Uterus (tissue), 4 donors: ENCODE results near the gene EVI5L. TPM values are rescaled to one million over a fixed set of nuclear protein-coding genes. Genes with fewer than 3 reads are reported as not detected.

Source experiments
- DNase-seq, 2 donors: peaks; one replicate each; pipeline ENCODE4 v3.0.0-alpha.2; 2019 to 2020
- H3K27ac ChIP-seq, 2 donors: fragments of 200-600 bp; sonication (generic); 1 replicate in 1 of 2; 2 replicates in 1 of 2; pipeline ENCODE4 v1.5.1; 2016 to 2018
- H3K27me3 ChIP-seq, 2 donors: fragments of 200-600 bp; sonication (generic); one replicate each; pipeline ENCODE4 v1.5.1; 2018 to 2019; ENCODE audit warnings: control low read depth in 1 of 2
- H3K36me3 ChIP-seq, 2 donors: fragments of 200-600 bp; sonication (generic); one replicate each; pipeline ENCODE4 v1.5.1; 2019; ENCODE audit warnings: control low read depth in 1 of 2
- H3K4me1 ChIP-seq, 2 donors: fragments of 200-600 bp; sonication (generic); one replicate each; pipeline ENCODE4 v1.5.1; 2018 to 2019; ENCODE audit warnings: control low read depth in 1 of 2
- H3K4me3 ChIP-seq, 2 donors: fragments of 200-600 bp; sonication (generic); 1 replicate in 1 of 2; 2 replicates in 1 of 2; pipeline ENCODE4 v1.5.1; 2018 to 2019; ENCODE audit warnings: mild to moderate bottlenecking in 1 of 2
- H3K9me3 ChIP-seq, 2 donors: fragments of 200-600 bp; sonication (generic); one replicate each; pipeline ENCODE4 v1.5.1; 2019; ENCODE audit warnings: control low read depth in 1 of 2
- POLR2A ChIP-seq, 2 donors: fragments of 450-650 bp; IDR thresholded peaks; one replicate each; pipeline ENCODE4 v1.6.1; 2016; ENCODE audit warnings: antibody characterized with exemption in 2 of 2, mild to moderate bottlenecking in 1 of 2, moderate library complexity in 1 of 2
- intact Hi-C: fragments of 100-400 bp; cut with DNase I; formaldehyde crosslinking; loops from one replicate; pipeline ENCODE4 v1.15.1; 2023; ENCODE audit warnings: low total_unique reads
- total RNA-seq, 4 donors: library from RNA; depleted of rRNA in 3 of 4; stranded (reverse); fragments of >200 nt in 3 of 4; gene quantifications; one replicate each; pipeline versions ENCODE4 v1.1.0 to v1.2.4, GENCODE V29; 2014 to 2023
- TF ChIP-seq, protein P1 (sequence below), 4 experiments: fragments of 200-600 bp in 2 of 4; fragments of 450-650 bp in 2 of 4; sonication (generic) in 2 of 4; IDR thresholded peaks; one replicate each; pipeline ENCODE4 v1.5.1; 2016 to 2019; ENCODE audit warnings: antibody characterized with exemption in 4 of 4, mild to moderate bottlenecking in 2 of 4, moderate library complexity in 1 of 4
- donor health status: DM: yes; HTN: yes; CAD: no.

EVI5L gene
- total RNA-seq, 4 donors from 2014 or later, result 9.1 to 14.9 (median 12.4) TPM

DNA sequence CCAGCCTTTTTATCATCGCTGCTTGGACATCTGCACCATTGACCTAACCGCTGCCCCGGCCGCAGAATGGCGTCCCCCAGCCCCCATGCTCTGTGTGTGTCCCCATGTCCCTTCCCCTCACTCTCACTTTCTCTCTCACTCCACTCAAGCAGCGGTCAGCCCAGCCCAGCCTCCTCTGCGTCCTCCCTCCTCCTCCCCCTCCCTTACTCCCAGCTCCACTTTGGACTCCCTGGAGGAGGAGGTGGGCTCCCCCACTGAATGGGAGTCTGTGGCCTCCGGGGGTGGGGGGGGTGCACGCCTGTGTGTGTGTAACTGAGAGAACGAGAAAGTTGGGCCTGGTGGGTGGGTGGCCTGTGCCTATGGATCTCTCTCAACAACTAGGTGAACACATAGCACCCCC is 75.8 kb downstream of the EVI5L start:
- Histone ChIP-seq H3K9me3 (no peaks in the 10 kb centered on the region), H3K4me1 (peaks cover 10 to 14% of the 10 kb centered on the region in 2 donors), H3K4me3 (no peak overlapping the region), H3K36me3 (no peaks in the 10 kb centered on the region), H3K27ac (no peak overlapping the region), H3K27me3 (no peaks in the 10 kb centered on the region)
- TF ChIP-seq, protein P1, sequence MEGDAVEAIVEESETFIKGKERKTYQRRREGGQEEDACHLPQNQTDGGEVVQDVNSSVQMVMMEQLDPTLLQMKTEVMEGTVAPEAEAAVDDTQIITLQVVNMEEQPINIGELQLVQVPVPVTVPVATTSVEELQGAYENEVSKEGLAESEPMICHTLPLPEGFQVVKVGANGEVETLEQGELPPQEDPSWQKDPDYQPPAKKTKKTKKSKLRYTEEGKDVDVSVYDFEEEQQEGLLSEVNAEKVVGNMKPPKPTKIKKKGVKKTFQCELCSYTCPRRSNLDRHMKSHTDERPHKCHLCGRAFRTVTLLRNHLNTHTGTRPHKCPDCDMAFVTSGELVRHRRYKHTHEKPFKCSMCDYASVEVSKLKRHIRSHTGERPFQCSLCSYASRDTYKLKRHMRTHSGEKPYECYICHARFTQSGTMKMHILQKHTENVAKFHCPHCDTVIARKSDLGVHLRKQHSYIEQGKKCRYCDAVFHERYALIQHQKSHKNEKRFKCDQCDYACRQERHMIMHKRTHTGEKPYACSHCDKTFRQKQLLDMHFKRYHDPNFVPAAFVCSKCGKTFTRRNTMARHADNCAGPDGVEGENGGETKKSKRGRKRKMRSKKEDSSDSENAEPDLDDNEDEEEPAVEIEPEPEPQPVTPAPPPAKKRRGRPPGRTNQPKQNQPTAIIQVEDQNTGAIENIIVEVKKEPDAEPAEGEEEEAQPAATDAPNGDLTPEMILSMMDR (IDR thresholded peaks at IDR 0.05), result no peak
- no peak for TF ChIP-seq POLR2A (IDR thresholded peaks at IDR 0.05)
- intact Hi-C loops, result no loop called here
- no peak for DNase-seq

DNA sequence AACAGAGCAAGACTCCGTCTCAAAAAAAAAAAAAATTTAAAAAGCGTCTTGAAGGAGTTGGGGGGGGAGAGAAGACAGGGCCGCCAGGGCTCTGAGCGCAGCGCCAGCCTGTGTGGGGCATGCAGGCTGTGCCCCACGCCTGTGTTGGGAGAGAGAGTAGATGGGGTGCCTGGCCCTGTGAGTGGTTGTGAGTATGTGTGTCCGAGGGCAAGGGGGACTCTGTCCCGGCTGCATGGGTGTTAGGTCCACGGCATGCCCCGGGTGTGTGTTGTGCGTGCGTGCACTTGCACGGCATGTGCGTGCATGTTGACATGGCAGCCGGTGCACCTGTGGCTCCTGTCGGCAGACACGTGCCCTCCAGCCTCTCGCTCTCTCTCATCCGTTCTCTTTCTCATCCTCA is 77.1 kb downstream of the EVI5L start:
- DNase-seq, result no peak
- H3K4me1 ChIP-seq, result peaks cover 10 to 14% of the 10 kb centered on the region in 2 donors
- no peaks in the 10 kb centered on the region for H3K36me3 ChIP-seq

DNA sequence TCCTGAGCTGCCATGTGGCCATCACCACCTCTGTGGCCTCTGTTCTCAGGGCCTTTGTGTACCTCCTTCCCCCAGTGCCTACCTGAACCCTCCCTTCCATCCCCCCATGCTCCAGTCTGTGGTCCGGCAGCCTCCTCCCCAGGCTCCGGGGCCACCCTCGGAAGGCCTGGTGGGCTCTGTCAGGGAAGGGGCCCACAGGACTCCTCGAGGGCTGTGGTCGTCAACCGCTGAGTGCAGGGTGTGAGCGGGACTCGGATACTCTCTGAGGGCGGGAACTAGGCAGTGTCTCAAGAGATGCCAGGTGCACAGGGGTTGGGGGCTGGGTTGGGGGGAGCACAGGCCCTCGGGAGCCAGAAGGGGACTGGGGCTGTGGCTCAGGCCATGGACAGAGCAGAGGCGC is 77.5 kb downstream of the EVI5L start:
- H3K4me3 ChIP-seq, result no peak overlapping the region
- no peak overlapping the region for H3K27ac ChIP-seq
- DNase-seq, result no peak
- no peak for TF ChIP-seq POLR2A (IDR thresholded peaks at IDR 0.05)
- TF ChIP-seq, protein P1 (IDR thresholded peaks at IDR 0.05), result no peak
- no peaks in the 10 kb centered on the region for H3K9me3 ChIP-seq
- no peaks in the 10 kb centered on the region for H3K27me3 ChIP-seq
- intact Hi-C loops, result no loop called here
- no peaks in the 10 kb centered on the region for H3K36me3 ChIP-seq
- H3K4me1 ChIP-seq, result peaks cover 10 to 14% of the 10 kb centered on the region in 2 donors

More for the DNA sequence above, 77.1 kb downstream of the EVI5L start:
- H3K27ac ChIP-seq, result no peak overlapping the region
- H3K9me3 ChIP-seq, result no peaks in the 10 kb centered on the region
- intact Hi-C loops, result no loop called here
- H3K27me3 ChIP-seq, result no peaks in the 10 kb centered on the region
- TF ChIP-seq, protein P1 (IDR thresholded peaks at IDR 0.05), result no peak
- no peak for TF ChIP-seq POLR2A (IDR thresholded peaks at IDR 0.05)
- no peak overlapping the region for H3K4me3 ChIP-seq

DNA sequence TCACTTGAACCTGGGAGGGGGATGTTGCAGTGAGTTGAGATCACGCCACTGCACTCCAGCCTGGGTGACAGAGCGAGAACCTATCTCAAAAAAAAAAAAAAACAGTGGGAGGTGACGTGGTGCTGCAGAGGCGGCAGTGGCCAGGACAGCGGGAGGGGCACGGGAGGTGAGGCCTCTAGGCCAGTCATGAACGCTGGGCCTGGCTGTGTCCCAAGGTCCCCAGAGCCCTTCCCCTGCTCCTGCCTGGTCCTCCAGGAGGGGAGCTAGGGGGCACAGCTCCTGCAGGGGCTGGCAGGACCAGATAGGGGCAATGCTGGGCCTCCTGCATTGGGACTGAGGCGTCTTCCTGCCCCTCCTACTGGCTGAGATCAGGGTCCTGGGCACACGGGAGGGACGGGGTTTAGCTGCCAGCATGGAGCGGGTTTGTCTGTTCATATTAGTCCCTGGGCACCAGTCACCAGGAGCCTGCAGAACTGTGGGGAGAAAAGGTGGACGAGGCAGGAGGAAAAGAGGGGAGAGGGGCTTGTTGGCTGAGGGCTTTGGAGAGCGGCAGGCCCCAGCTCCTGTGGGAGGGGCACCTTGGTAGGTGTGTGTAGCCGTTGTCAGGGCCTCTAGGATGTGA is 78.2 kb downstream of the EVI5L start:
- Histone ChIP-seq H3K27ac (no peak overlapping the region), H3K9me3 (no peaks in the 10 kb centered on the region), H3K4me1 (peaks cover 10% of the 10 kb centered on the region in 2 donors), H3K36me3 (no peaks in the 10 kb centered on the region), H3K27me3 (no peaks in the 10 kb centered on the region), H3K4me3 (no peak overlapping the region)
- TF ChIP-seq POLR2A (IDR thresholded peaks at IDR 0.05), result no peak
- TF ChIP-seq, protein P1 (IDR thresholded peaks at IDR 0.05), result no peak
- intact Hi-C loops, result no loop called here
- no peak for DNase-seq

DNA sequence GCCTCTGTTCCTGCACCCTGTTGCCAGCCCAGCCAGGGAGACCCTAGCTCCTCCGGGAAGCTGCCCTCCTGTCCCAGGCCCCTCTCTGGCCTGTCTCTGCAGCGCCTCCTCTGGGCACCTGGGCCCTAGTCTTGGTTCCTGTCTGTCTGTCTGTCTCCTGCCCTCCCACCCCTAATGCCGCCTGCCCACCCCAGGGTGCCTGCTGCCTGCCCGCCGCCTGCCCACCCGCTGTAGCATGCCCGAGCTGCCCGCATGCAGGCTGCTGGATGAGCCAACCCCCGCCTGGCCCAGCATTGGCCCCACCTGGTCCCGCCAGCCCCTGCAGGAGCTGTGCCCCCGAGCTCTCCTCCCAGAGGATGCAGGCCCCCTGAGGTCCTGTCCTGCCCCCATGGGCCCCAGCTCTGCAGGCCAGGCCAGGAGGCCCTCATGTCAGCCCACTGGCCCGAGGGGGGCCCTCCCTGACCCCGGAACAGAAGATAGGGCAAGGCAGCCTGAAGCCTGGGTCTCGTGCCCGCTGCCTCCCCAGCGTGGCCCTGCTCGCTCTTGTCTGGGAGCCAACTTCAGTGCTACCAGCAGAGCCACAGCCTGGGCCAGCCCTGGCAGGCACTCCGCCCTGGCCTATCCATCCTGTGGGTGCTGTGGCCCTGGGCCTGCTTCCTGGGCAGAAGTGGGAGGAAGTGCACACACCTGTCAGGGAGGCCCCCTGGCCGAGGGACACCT is 78.9 kb downstream of the EVI5L start:
- no peak overlapping the region for H3K27ac ChIP-seq
- peak in 1 of 2 donors; percentile 12 for DNase-seq
- H3K36me3 ChIP-seq, result no peaks in the 10 kb centered on the region
- no peaks in the 10 kb centered on the region for H3K9me3 ChIP-seq
- no peaks in the 10 kb centered on the region for H3K27me3 ChIP-seq
- peaks cover 10% of the 10 kb centered on the region in 2 donors for H3K4me1 ChIP-seq
- intact Hi-C loops, result no loop called here
- H3K4me3 ChIP-seq, result no peak overlapping the region
- TF ChIP-seq, protein P1 (IDR thresholded peaks at IDR 0.05), result no peak
- no peak for TF ChIP-seq POLR2A (IDR thresholded peaks at IDR 0.05)
